Measurements from ENCODE around the gene UBA52.
A peak's percentile ranks its signal among the peaks of the same experiment; 100 is the strongest.

Gene UBA52

DNA sequence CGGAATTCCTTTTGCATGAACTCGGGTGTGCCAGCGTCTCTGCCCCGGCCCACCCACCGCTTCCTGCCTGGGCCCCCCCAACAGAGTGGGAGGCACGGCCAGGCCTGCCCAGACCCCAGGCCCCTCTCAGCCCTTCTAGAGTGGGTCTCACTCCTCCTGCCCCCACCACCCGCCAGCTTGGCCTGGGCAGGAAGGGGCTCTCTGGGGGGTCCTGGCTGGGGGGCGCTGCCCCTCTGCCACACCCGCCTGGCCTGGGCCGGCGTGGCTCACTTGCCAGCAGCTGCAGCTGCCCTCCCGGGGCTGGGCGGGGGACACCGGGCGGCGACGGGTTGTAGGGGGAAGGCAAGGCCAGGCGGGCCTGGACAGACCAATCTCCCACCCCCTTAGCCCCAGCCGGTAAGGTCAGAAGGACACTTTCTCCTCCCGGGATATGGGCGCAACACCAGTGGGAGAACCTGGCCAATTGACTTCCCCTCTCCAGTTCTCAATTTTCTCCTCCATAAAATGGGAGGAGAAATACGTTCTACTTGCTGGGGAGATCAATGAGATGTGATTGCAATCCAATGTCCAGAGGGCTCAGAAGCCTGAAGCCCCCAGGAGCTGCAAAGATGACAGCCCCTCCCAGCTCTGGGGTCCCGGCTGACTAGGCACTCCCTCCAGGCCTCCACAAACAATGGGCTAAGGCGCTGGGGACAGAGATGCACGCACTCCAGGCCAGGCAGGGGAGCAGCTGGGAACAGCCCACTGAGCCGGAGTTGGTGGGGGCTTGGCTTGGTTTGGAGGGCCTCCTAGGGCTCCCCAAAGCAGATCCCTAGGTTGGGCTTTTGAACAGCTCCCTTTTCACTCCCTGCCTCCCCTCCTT, 32.5 kb downstream of the UBA52 start:
- Histone ChIP-seq H3K36me3 (ENCODE audit: insufficient read depth, low read length) (no peaks in the 10 kb centered on the region), H3K27me3 (ENCODE audit: insufficient read depth, low read length) (peaks cover 88% of the 10 kb centered on the region), H3K9ac (ENCODE audit: low read depth, low read length) (no peak overlapping the region), H3K27ac (ENCODE audit: low read depth, low read length) (no peak overlapping the region), H3K9me3 (ENCODE audit: insufficient read depth, low read depth, low read length) (peaks cover 2% of the 10 kb centered on the region; the same call in 1 of the 2 replicates), H3K4me3 (ENCODE audit: low read length) (0 out of 2 replicates have a peak overlapping the region, but pooled peaks have one; percentile 19), H3K4me1 (ENCODE audit: insufficient read depth, low read length) (peaks cover 12% of the 10 kb centered on the region)
- 5% methylated on average over 25 of the region's 26 CpGs for WGBS

DNA sequence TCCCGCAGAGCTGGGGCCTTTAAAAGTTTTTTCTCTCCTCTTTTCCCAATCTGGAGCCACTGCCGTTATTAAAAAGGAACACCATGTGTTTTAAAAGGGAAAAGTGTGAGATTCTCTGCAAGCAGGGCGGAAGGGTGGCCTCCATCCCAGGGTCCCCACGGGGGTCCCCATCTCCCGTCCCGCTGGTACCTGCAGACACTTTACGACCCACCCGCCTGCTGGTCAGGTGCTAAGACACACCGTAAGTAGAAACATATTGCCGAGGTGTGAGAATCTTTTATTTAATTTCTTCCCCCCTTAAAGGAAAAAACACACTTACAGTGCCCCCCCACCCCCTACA, 33.1 kb downstream of the UBA52 start:
- no peak overlapping the region for H3K4me3 ChIP-seq (ENCODE audit: low read length)

DNA sequence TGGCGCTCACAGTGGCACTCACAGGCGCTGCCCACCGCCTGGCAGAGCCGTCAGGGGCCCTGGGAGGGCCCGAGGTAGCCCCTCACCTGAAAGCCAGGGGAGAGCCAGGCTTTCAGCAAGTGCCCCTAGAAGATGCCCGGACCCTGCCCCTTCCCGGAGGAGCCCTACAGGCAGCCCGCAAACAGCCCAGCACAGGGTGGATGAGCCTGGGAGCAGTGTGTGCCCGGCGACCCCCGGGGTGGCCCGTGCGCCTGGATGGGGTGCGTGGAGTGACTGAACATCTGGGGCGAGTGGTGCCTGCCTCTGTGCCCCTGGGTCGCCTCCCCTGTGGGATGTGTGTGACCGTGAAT, 33.5 kb downstream of the UBA52 start:
- Histone ChIP-seq H3K27me3 (ENCODE audit: insufficient read depth, low read length) (peaks cover 90% of the 10 kb centered on the region), H3K36me3 (ENCODE audit: insufficient read depth, low read length) (no peaks in the 10 kb centered on the region), H3K4me1 (ENCODE audit: insufficient read depth, low read length) (peaks cover 21% of the 10 kb centered on the region), H3K4me3 (ENCODE audit: low read length) (peak overlapping the region; percentile 28), H3K9me3 (ENCODE audit: insufficient read depth, low read depth, low read length) (peaks cover 2% of the 10 kb centered on the region; the same call in 1 of the 2 replicates), H3K27ac (ENCODE audit: low read depth, low read length) (no peak overlapping the region), H3K9ac (ENCODE audit: low read depth, low read length) (no peak overlapping the region)
- 13% methylated on average over 17 of the region's 17 CpGs for WGBS

More for the DNA sequence above, 33.1 kb downstream of the UBA52 start:
- H3K27me3 ChIP-seq (ENCODE audit: insufficient read depth, low read length) = peaks cover 88% of the 10 kb centered on the region
- H3K9ac ChIP-seq (ENCODE audit: low read depth, low read length) = no peak overlapping the region
- H3K9me3 ChIP-seq (ENCODE audit: insufficient read depth, low read depth, low read length) = peaks cover 2% of the 10 kb centered on the region; the same call in 1 of the 2 replicates
- 21% methylated on average over 8 of the region's 10 CpGs for WGBS
- no peak overlapping the region for H3K27ac ChIP-seq (ENCODE audit: low read depth, low read length)
- no peaks in the 10 kb centered on the region for H3K36me3 ChIP-seq (ENCODE audit: insufficient read depth, low read length)
- H3K4me1 ChIP-seq (ENCODE audit: insufficient read depth, low read length) = peaks cover 17% of the 10 kb centered on the region

DNA sequence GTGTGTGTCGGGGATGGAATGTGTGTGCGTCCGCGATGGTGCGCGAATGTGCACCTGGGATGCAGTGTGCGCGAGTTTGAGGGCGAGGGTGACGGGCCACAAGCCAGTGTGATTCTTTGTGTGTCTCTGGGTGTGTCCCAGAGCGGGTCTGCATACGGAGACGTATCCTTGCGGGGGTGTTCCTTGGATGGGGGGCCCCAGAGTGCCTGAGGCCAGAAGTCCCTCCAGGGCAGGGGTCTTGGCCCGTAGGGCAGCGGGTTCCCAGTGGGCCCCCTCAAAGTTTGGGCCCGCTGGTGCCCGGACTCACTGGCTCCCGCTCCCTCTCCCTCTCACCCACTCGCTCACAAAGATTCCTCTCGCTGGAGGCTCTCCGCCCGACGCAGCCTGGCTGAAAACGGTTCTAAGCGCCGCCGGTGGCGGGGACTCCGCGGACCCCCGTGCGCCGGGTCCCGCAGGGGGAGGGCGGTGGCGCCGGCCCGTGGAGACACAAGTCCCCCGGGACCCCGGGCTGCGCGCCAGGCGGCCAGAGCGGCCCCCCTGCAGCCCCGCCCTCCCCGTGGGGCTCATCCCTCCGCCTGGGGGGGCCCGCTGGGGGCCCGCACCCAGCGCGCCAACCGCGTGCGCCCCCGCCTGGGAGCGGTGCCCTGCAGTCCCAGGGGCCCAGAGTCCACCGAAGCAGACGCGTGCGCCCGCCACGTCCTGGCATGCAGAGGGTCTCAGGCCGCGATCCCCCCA, 34.1 kb downstream of the UBA52 start:
- WGBS = 4% methylated on average over 65 of the region's 65 CpGs
- peak overlapping the region; percentile 33 for H3K4me3 ChIP-seq (ENCODE audit: low read length)
- H3K27me3 ChIP-seq (ENCODE audit: insufficient read depth, low read length) = peaks cover 95% of the 10 kb centered on the region
- H3K9ac ChIP-seq (ENCODE audit: low read depth, low read length) = no peak overlapping the region
- peaks cover 25% of the 10 kb centered on the region for H3K4me1 ChIP-seq (ENCODE audit: insufficient read depth, low read length)
- H3K36me3 ChIP-seq (ENCODE audit: insufficient read depth, low read length) = no peaks in the 10 kb centered on the region
- H3K27ac ChIP-seq (ENCODE audit: low read depth, low read length) = no peak overlapping the region
- peaks cover 2% of the 10 kb centered on the region; the same call in 1 of the 2 replicates for H3K9me3 ChIP-seq (ENCODE audit: insufficient read depth, low read depth, low read length)

DNA sequence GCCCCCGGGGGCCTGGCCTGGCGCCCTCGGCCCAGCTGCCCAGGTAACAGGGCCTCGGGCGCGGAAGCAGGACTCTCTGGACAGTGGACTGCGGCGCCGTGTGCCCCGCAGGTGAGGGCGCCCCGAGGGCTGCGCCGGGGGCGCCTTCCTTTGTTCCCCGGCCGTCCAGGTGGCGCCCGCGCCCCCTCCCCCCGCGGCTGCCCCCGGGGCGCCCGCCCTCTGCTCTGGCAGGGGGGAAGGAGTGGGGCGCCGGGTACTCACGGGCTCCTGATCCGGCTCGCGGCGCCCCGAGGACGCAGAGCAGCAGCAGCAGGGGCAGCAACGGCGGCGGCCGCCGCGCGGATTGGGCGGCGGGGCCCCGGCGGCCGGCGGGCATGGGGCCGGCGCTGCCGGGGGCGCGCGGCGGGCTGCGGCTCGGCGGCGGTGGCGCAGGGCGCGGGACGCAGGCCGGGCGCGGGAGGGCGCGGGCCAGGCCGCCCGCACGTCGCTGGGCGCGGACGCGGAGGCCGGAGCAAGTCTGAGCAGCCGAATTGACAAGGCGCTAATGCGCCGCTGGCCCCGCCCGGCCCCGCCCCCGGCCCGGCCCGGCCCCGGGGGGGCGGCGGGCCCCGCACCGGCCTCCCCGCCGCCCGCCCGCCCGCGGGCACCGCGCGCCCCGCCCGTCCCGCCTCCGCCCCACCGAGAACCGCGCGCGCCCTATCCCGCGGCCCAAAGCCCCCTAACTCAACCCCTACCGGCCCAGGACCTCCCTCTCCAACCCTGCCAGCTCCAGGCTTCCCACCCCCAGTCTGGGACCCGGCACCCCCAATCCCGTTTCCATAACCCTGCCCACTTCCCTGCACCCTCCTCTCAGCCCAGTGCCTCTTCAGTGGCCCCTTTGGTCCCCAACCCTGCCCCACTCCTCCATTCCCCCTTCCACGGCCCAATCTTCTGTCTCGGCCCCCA, 34.9 kb downstream of the UBA52 start, which contains the start of gene CRLF1:
CRLF1 (minus strand) TSS at position 519 of the 945 bp plus-strand sequence; CDS start at position 376, 143 bp downstream.
- Histone ChIP-seq H3K9ac (ENCODE audit: low read depth, low read length) (no peak within 1 kb of the TSS), H3K4me1 (ENCODE audit: insufficient read depth, low read length) (peaks cover 29% of the 10 kb centered on the region), H3K9me3 (ENCODE audit: insufficient read depth, low read depth, low read length) (peaks cover 2% of the 10 kb centered on the region; the same call in 1 of the 2 replicates), H3K27me3 (ENCODE audit: insufficient read depth, low read length) (peaks cover 96% of the 10 kb centered on the region), H3K27ac (ENCODE audit: low read depth, low read length) (no peak within 1 kb of the TSS), H3K36me3 (ENCODE audit: insufficient read depth, low read length) (no peaks in the 10 kb centered on the region), H3K4me3 (ENCODE audit: low read length) (peak within 1 kb of the TSS; percentile 33)
- 1% methylated on average over 107 of the region's 116 CpGs for WGBS

DNA sequence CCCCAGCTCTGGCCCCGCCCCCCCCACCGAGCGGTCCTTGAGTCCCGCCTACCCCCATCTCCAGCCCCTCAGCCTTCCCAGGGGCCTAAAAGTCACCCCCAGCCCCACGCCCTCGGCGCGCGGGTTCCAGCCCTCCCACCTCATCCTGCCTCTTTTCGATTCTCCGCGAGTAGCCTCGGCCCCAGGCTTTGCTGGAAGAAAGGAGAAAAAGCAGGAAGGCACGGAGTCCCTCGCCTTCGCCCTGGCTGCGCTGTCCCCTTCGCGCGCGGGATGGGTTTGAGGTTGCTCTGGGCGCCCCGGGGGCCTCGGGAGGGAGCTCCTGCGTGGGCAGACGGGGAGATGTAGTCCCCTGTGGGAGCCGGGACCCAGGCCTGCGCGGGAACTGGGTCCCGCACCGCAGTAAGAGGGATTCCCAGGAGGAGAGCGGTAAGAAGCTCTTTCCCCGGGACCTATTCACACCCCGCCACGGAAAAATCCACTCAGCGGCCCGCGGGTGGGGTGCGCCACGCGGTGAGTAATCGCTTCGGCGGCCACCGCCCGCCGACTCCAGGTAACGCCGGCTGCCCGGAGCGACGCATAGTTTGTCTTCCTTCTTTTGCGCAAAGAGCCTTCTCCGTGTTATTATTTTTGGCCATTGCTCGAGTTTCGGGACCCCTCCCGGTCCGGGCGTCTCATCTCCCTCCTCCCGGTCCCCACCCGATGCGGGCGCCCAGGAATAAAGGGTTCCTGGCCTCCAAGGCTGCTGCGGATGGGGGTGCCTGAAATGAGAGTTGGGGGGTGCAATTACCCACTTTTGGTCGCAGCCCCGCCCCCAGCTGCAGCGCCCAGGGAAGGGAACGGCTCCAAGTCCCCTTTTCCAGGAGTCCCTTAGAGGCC, 35.8 kb downstream of the UBA52 start:
- Histone ChIP-seq H3K4me1 (ENCODE audit: insufficient read depth, low read length) (peaks cover 32% of the 10 kb centered on the region), H3K9ac (ENCODE audit: low read depth, low read length) (no peak overlapping the region), H3K27me3 (ENCODE audit: insufficient read depth, low read length) (peaks cover 96% of the 10 kb centered on the region), H3K9me3 (ENCODE audit: insufficient read depth, low read depth, low read length) (peaks cover 2% of the 10 kb centered on the region; the same call in 1 of the 2 replicates), H3K27ac (ENCODE audit: low read depth, low read length) (no peak overlapping the region), H3K36me3 (ENCODE audit: insufficient read depth, low read length) (no peaks in the 10 kb centered on the region), H3K4me3 (ENCODE audit: low read length) (peak overlapping the region; percentile 31)
- 4% methylated on average over 67 of the region's 68 CpGs for whole genome bisulfite sequencing

DNA sequence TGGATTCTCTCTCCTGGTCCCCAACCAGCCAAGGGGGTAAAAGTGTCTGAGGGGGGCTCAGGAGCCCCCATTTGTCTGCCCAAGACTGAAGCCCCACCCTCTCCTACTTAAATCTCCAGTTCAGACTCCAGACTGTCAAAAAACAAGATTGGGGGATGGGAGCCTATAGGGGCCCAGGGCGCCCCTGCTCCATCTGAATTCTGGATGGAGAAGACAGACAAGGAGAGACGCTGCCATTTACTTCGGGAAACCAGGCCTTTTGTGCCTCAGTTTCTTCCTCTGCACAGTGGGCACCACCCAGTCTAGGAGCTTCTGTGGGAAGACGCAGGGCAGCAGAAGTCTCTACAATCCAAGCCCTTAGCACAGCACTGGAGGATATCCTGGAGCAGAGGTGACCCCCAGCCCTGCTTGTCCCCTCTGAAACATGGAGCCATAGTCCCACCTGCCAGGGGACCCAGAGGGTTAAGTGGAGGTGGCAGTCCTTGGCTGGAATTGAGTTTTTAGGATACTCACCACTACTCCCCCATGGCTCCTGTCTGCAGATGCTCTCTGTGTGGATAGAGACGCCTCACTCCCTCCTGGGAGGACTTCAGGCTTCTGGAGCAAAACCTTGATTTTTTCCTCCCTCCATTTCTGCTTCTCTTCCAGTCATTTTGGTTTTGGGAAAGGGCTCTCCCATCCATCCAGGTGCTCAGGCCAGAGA, 36.6 kb downstream of the UBA52 start:
- Histone ChIP-seq H3K27me3 (ENCODE audit: insufficient read depth, low read length) (peaks cover 96% of the 10 kb centered on the region), H3K4me1 (ENCODE audit: insufficient read depth, low read length) (peaks cover 32% of the 10 kb centered on the region), H3K9me3 (ENCODE audit: insufficient read depth, low read depth, low read length) (peaks cover 2% of the 10 kb centered on the region; the same call in 1 of the 2 replicates), H3K9ac (ENCODE audit: low read depth, low read length) (no peak overlapping the region), H3K4me3 (ENCODE audit: low read length) (no peak overlapping the region), H3K27ac (ENCODE audit: low read depth, low read length) (no peak overlapping the region), H3K36me3 (ENCODE audit: insufficient read depth, low read length) (no peaks in the 10 kb centered on the region)
- 32% methylated on average over 5 of the region's 5 CpGs for WGBS

DNA sequence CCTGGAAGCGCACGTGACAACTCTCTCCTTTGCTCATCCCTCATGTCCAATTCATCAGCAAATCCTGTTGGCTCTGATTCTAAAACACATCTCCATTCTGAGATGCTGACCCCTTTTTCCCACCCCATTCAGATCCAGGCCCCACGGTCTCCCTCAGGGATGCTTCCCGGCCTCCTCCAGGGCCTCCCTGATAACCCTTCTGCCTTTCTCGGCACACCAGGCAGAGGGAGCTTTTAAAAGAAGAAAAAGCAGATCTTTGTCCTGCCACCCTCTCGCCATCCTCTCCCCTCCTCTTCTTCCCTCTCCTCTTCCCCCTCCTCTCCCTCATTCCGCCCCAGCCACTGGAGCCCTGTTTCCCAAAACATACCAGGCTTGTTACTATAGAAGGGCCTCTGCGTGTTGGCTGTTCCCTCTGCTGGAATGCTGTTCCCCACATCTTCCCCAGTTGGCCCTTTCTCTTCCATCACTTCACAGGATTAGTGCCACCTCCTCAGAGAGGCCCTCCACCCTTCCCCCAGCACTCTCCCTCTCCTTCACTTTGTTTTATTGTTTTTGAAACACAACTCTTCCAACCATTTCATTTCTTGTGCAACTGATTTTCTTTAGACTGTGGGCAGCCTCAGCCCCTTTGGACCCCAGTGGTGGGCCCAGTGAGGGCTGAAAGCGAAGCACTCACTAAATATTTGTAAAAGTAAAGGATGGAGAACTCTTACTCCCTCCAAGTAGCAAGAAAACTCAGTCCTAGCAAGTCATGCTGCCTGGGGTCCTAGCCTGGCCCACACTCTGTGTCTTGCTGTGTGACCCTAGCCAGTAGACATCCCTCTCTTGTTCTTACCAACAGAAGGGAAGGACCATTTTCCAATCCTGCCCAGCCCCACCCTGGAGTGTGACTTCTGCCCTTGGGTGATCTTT, 37.4 kb downstream of the UBA52 start:
- no peaks in the 10 kb centered on the region for H3K36me3 ChIP-seq (ENCODE audit: insufficient read depth, low read length)
- H3K4me1 ChIP-seq (ENCODE audit: insufficient read depth, low read length) = peaks cover 30% of the 10 kb centered on the region
- peaks cover 97% of the 10 kb centered on the region for H3K27me3 ChIP-seq (ENCODE audit: insufficient read depth, low read length)
- H3K27ac ChIP-seq (ENCODE audit: low read depth, low read length) = no peak overlapping the region
- no peak overlapping the region for H3K4me3 ChIP-seq (ENCODE audit: low read length)
- peaks cover 2% of the 10 kb centered on the region; the same call in 1 of the 2 replicates for H3K9me3 ChIP-seq (ENCODE audit: insufficient read depth, low read depth, low read length)
- 24% methylated on average over 8 of the region's 9 CpGs for WGBS
- no peak overlapping the region for H3K9ac ChIP-seq (ENCODE audit: low read depth, low read length)

DNA sequence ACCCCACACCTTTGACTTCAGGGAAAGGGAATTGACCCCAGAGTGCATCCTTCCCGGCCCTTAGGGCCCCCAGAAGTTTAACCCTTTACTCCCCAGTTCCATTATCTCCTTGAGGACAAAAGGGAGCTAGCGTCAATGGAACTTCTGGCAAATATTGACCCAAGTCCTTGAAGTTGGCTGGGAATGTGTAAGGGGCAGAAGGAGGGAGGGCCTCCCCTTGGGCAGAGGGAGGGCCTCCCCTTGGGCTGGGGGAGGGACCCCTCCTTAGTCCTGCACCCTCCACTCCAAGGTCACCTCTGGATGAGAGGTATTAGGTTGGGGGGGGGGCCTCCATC, 38.0 kb downstream of the UBA52 start:
- Histone ChIP-seq H3K4me1 (ENCODE audit: insufficient read depth, low read length) (peaks cover 24% of the 10 kb centered on the region), H3K27me3 (ENCODE audit: insufficient read depth, low read length) (peaks cover 97% of the 10 kb centered on the region), H3K9me3 (ENCODE audit: insufficient read depth, low read depth, low read length) (peaks cover 2% of the 10 kb centered on the region; the same call in 1 of the 2 replicates), H3K36me3 (ENCODE audit: insufficient read depth, low read length) (no peaks in the 10 kb centered on the region), H3K9ac (ENCODE audit: low read depth, low read length) (no peak overlapping the region), H3K4me3 (ENCODE audit: low read length) (no peak overlapping the region), H3K27ac (ENCODE audit: low read depth, low read length) (no peak overlapping the region)
- WGBS = 8% methylated on average over 2 of the region's 2 CpGs
